COR-L47 (cell line): ENCODE results near the gene KCNK17.

Experiments used
- DNase-seq: peaks from one replicate; lab custom pipeline; 2025; lab: John Stamatoyannopoulos, UW

The KCNK17 gene

GRCh38 chr6:39266782-39267355 lies 47.4 kb downstream of the KCNK17 start:
- no peak for DNase-seq

GRCh38 chr6:39266375-39266774 lies 47.8 kb downstream of the KCNK17 start:
- DNase-seq: no peak

GRCh38 chr6:39263303-39264037 lies 50.7 kb downstream of the KCNK17 start:
- DNase-seq: no peak

- no peak for DNase-seq
These were observed 52.5 kb downstream of the KCNK17 start for GRCh38 chr6:39261751-39262150.

- DNase-seq: no peak
These were observed 53.3 kb downstream of the KCNK17 start for GRCh38 chr6:39260953-39261352.

- DNase-seq: no peak
These were observed 53.8 kb downstream of the KCNK17 start for GRCh38 chr6:39260456-39260855.

GRCh38 chr6:39256294-39256940 lies 57.8 kb downstream of the KCNK17 start:
- no peak for DNase-seq

- DNase-seq: no peak
These were observed 59.2 kb downstream of the KCNK17 start for GRCh38 chr6:39254999-39255535.

GRCh38 chr6:39251406-39251805 lies 62.8 kb downstream of the KCNK17 start:
- peak; percentile 3 for DNase-seq

GRCh38 chr6:39250507-39250906 lies 63.7 kb downstream of the KCNK17 start:
- DNase-seq: no peak

- no peak for DNase-seq
These were observed 64.9 kb downstream of the KCNK17 start for GRCh38 chr6:39249278-39249677.
